Activated T-cell treated with anti-CD3 and anti-CD28 coated beads, Interleukin-2, amount 50 U/mL, for 24 hours (primary cell): ENCODE data around the gene RCN2.

Experiments
- DNase-seq: peaks from one replicate; pipeline ENCODE4 v3.0.0-alpha.2; 2020
- H3K27ac Mint-ChIP-seq: 2 replicates; pipeline ENCODE4 v1.8.0; 2020; ENCODE audit warnings: mild to moderate bottlenecking, mixed read lengths
- H3K27me3 Mint-ChIP-seq: 2 replicates; pipeline ENCODE4 v1.8.0; 2020; ENCODE audit warnings: mixed read lengths
- H3K36me3 Mint-ChIP-seq: 2 replicates; pipeline ENCODE4 v1.8.0; 2020; ENCODE audit warnings: low read depth, mixed read lengths
- H3K4me1 Mint-ChIP-seq: 2 replicates; pipeline ENCODE4 v1.8.0; 2020; ENCODE audit warnings: low read depth, mixed read lengths
- H3K4me3 Mint-ChIP-seq: 2 replicates; pipeline ENCODE4 v1.8.0; 2020; ENCODE audit warnings: mild to moderate bottlenecking, moderate library complexity, mixed read lengths
- H3K9me3 Mint-ChIP-seq: 2 replicates; pipeline ENCODE4 v1.8.0; 2020; ENCODE audit warnings: mixed read lengths

RCN2 gene

DNA sequence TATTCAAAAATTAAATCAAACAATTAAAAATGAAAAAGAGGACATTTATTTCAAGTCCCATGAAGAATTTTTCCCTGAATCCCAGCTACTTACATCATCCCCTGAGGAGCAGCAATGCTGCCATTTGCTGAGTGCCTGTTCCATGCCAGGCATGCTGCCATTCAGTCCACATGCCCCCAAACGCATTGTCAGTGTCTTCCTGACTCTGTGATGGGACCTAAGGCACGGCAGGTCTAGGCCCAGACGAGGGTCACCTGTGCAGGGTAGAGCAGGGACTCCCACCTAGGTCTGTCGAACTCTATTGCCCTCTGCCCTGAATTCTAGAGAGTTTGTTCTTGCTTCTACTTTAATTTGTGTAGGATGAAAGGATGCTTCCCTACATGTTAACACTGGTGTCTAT is 70.4 kb downstream of the RCN2 start:
- H3K4me3 Mint-ChIP-seq: peak overlapping the region; percentile 62
- peaks cover 5% of the 10 kb centered on the region for H3K9me3 Mint-ChIP-seq
- no peaks in the 10 kb centered on the region for H3K27me3 Mint-ChIP-seq
- peaks cover 97% of the 10 kb centered on the region for H3K4me1 Mint-ChIP-seq
- no peak for DNase-seq
- H3K36me3 Mint-ChIP-seq: peaks cover 92% of the 10 kb centered on the region
- peak overlapping the region; percentile 69 for H3K27ac Mint-ChIP-seq

DNA sequence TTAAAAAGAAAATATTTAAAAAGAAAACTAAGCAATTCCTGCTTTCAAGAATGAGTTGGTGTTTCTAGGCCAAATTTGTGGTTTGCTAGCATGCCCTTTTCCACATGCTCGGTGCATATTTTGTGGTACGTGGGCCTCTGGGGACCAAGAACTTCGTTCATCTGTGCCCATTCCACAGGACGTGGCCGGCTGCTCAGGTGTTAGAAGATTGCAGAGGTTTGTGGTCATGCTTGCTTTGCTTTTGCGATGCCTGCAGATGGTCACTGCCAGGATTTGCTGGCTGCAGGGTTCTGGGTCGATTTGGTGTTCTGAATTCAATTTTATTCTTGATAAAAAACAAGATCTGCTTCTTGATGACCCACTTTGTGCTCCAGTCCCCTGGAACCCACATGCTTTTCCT is 70.9 kb downstream of the RCN2 start:
- peaks cover 90% of the 10 kb centered on the region for H3K36me3 Mint-ChIP-seq

DNA sequence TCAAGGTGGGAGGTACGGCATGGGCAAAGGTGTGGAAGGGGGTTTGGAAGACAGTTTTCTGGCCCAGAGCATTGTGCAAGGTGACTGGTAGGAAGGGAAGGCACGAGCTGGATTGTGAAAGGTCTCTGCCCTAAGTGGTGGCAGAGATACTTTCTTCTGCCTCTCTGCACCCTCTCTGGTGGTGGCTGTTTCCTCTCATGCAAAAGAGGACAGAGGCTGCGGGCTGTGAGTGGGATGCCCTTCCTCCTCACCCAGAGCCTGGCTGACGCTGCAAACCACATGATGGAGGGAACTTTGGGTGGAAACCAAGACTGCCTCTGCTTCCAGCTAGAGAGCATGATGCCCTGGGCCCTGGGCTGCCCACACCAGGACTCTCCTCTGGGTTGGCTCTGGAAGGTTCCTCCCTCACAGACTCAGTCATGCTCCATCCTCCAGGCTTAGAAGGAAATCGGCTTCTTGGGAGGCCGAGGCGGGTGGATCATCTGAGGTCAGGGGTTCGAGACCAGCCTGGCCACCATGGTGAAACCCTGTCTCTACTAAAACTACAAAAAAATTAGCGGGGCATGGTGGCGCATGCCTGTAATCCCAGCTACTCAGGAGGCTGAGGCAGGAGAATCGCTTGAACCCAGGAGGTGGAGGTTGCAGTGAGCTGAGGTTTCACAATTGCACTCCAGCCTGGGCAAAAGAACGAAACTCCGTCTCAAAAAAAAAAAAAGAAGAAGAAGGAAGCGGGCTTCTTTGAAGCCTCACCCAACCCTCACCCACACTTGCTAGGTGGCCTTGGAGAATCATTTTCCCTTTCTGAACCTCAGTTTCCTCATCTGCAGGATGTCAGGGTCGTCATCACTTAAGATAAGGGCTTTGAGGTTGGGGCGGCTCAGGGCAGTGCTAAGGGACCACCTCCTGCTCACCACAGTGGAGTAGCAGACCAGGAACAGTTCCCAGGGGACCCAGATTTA is 71.7 kb downstream of the RCN2 start:
- Mint-ChIP-seq H3K36me3 (peaks cover 90% of the 10 kb centered on the region), H3K27me3 (no peaks in the 10 kb centered on the region), H3K9me3 (peaks cover 5% of the 10 kb centered on the region), H3K27ac (peak overlapping the region; percentile 90), H3K4me1 (peaks cover 91% of the 10 kb centered on the region), H3K4me3 (peak overlapping the region; percentile 62)
- peak; percentile 80 for DNase-seq

More for the DNA sequence above, 70.9 kb downstream of the RCN2 start:
- H3K27ac Mint-ChIP-seq: peak overlapping the region; percentile 90
- H3K9me3 Mint-ChIP-seq: peaks cover 5% of the 10 kb centered on the region
- H3K27me3 Mint-ChIP-seq: no peaks in the 10 kb centered on the region
- DNase-seq: no peak
- H3K4me1 Mint-ChIP-seq: peaks cover 95% of the 10 kb centered on the region
- H3K4me3 Mint-ChIP-seq: peak overlapping the region; percentile 62
